ENCODE results near the gene CLMN.
"Not testable (repeated sequence)": the region's sequence is repeated elsewhere in the genome, so short reads cannot be mapped to it uniquely, and the experiment has no call there.

Gene CLMN

DNA sequence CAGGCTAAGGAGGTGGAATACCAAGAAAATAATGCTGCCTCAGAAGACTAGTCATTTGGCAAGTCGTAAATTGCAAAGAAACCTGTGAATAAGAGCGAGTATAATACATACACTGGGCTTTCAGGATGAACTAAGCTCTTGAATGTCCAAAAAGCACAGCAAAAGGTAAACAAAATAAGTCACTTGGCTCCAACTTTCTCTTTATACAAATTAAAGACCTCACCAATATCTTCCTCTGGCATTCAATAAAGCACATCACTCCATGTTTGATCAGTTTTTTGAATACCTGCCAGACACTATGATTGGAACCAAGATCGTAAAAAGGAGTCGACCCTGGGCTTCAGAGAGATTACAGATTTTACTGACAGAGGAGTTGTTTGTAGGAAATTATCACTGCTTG, 165.8 kb downstream of the CLMN start:
- no peak for FAIRE-seq

DNA sequence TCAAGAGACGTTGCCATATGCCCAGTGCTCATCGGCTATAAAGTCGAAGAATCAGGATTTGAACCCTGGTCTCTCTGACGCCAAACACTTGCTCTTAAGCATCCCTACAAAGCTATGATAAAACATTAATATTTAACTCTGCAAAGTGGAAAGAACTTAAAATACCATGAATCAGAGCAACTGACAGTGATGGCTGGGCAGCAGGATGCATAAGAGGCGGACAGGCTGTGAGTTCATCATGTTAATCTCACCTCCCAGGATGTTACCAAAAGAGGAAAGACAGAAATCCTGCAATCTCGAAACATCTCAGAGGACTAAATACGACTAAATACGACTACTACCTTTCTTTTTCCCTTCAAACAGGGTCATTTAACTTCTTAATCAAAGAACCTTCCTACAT, 168.1 kb downstream of the CLMN start:
- FAIRE-seq = no peak

DNA sequence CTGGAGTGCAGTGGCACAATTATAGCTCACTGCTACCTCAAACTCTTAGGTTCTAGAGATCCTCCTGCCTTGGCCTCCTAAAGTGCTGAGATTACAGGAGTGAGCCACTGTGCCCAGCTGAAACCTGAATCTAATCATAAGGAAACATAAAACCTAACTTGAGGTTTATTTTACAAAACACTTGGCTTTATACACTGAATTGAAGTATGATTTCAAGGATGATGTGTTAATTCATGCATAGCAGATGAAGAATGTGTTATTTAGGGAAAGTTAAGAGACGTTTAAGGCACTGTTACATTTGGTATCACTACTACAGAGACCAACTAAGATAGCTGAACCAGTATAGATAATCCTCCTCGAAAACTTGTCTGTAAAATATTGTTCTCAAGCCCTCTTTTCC, 168.8 kb downstream of the CLMN start:
- FAIRE-seq = no peak

- no peak for FAIRE-seq
Measured at GRCh38 chr14:95149441-95149840, 170.3 kb downstream of the CLMN start.

DNA sequence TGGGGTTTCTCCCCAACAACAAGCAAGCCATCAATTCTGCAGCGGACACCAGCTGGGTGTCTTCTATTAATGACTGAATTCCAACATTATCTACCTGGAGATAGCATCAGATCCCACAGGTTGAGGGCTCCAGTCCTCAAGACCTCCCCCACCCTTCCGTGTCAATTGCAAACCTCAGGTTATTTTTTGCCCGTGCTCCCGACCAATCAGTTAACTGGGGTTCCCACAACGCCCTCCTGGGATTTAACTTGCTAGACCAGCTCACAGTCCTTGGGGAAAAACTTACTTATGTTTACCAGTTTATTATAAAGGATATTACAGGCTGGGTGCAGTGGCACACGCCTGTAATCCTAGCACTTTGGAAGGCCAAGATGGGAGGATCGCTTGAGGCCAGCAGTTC, 172.1 kb downstream of the CLMN start:
- no peak for FAIRE-seq

DNA sequence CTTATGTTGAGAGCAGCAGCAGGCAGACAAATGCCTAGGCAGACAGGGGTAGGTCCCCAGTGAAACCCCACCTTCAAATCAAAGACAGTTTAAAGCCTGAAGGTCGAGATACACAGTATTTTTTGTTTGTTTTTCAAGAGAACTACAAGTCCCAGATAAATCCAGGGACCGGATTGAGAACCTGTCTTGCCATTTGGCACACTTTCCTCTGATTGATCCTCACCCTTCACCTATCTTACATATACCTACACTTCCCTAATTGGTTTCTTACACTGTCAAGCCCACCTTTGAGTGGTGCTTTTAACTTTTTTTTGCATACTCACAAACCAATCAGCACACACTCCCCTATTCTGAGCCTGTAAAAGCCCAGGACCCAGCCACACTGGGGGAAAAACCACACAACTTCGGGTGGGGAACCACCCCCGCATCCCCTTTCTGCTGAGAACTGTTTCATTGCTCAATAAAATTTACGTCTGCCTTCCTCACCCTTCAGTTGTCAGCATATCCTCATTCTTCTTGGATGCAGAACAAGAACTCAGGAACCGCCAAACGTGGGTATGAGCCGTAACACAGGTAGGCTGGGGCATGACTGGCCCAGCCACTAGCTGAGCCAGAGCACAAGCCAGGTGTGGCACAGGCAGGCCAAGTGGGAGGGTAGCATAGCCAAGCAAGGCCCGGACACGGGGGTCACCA, 173.5 kb downstream of the CLMN start:
- no peak for FAIRE-seq

- no peak for FAIRE-seq
Measured at GRCh38 chr14:95144849-95145248, 174.9 kb downstream of the CLMN start.

- FAIRE-seq = no peak
Measured at GRCh38 chr14:95143808-95144620, 175.7 kb downstream of the CLMN start.

GRCh38 chr14:95142208-95142607, 177.5 kb downstream of the CLMN start:
- FAIRE-seq = no peak

DNA sequence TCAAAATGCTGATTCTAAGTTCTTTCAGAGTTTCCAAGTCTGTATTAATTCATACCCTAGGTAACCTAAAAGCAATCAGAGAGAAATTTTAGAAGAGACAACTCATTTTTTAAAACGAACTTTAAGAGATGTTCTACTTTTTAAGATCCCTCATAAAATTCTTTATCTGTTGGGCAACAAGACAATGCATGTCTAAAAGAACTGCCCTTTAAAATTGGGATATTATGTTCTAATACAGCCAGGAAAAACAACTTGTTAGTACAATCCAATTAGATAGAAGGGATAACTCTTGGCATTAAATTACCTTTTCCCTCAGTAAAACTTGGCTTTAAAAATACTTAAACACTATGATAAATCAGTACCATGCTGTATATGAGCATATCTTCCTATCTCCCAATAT, 178.0 kb downstream of the CLMN start:
- no peak for FAIRE-seq

GRCh38 chr14:95140060-95140858, 179.4 kb downstream of the CLMN start:
- FAIRE-seq = no peak

DNA sequence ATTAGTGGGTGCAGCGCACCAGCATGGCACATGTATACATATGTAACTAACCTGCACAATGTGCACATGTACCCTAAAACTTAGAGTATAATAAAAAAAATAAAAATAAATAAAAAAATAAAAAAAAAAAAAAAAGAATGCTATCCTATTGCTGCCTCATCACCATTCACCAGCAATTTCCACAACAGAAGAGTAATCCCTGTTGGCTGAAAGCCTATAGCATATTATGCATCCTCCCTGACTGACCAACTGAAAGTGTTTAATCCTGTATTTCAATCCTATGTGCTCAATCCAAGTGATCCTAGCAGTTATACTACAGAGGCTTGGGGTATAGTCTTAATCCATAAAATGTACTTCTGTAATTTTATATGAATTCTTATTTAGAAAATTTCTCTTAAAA, 180.8 kb downstream of the CLMN start:
- no peak for FAIRE-seq

DNA sequence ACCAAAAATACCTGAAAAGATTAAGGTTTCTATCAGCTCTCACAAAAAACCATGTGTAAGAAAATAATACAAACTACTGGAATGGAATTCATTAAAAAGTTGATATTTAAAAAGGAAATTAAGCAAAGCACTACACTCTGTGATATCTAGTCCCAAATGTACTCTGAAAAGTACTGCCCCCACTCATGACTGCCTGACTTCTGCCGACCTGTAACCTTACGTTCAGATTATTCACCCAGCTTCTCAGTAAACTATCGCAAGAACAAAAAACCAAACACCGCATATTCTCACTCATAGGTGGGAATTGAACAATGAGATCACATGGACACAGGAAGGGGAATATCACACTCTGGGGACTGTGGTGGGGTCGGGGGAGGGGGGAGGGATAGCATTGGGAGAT, 181.3 kb downstream of the CLMN start:
- FAIRE-seq = not testable (repeated sequence)

DNA sequence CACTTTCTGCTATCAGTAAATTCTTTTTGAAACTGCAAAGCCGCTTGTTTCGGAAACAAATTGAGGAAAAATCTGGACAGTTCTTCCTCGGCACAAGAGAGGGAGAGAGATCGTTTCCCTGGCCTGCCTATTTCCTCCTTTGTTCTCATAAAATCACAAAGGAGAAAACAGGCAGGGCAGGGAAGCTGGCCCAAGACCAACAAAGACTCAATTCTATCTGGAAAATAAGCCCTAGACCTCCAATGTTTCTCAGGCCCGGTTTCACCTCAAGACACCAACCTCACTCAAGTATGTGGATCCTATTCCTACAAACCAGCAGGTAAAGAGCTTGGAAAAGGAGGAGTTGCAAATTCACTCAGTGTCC, 181.9 kb downstream of the CLMN start:
- no peak for FAIRE-seq

- FAIRE-seq = no peak
Measured at GRCh38 chr14:95137164-95137803, 182.4 kb downstream of the CLMN start.

- no peak for FAIRE-seq
Measured at GRCh38 chr14:95136631-95137030, 183.1 kb downstream of the CLMN start.

DNA sequence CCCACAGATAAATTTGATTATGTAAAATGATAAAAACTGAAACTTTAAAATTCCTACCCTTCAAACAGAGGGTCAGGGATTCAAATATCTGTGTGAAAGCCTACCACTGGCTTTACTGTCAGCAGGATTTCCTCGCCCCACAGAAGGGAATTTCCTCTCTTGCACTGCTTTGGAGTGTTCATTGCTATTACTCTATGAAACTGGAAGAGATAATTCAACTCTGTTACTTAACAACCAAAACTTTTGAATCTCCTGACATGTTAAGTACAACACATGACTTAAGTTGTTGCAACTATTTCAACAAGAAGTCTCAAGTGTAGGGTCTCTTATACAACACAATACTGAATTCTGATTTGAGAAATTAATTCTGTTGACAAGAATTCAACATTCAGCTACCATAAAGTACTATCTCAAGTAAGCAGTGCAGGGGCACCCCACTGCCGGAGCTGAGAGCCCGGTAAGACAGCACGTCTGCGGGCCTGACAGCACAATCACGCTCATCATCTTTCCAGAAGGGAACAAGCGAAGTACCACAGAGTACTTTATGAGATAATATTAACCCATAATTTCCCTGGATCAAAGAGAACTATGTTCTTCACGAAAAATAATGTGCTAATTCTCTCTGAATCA, 185.3 kb downstream of the CLMN start:
- no peak for FAIRE-seq

DNA sequence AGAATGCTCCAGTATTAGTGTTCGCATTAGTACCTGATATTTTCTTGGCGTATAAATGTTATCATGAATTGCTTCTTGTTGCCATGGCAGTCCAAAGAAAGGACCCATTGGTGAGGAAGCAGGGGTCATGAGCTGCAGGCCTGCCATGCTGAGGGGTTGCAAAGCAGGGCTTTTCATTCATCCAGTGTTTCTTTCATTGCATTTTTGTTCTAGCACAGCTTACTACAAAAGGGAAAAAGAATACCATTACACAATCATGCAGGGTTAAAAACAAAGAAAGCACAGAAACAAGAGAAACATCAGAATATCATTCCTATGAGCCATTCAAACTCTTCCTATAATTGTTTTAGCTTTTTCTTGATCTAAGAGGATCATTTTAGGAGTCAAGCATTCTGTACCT, 186.4 kb downstream of the CLMN start:
- no peak for FAIRE-seq

DNA sequence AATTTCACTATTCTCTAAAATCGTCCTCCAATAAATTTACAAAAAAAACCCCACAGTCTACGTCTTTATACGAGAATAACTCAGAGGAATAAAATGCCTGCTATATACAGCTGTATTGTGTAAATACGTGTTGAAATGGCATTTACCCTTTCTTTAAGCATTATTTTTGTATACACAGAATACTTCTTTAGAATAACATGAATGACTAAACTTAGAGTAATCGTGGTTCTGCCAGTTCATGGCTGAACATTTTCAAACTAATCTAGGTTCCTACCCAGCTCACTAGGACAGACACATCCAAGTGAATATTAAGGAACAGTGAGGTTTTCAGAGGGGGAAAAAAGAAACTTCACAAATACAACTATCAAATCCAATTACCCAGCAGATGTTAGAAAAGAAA, 186.9 kb downstream of the CLMN start:
- no peak for FAIRE-seq

Measured in TTC549 (cell line).